ENCODE measurements around the gene TBC1D4.
A peak's percentile ranks its signal among the peaks of the same experiment; 100 is the strongest.

TBC1D4 gene

GRCh38 chr13:75405976-75406703 is 75.8 kb downstream of the TBC1D4 start:
- Histone ChIP-seq H3K9ac (ENCODE audit: insufficient read length) (no peak overlapping the region), H3K9me3 (ENCODE audit: low read depth, low read length) (no peaks in the 10 kb centered on the region), H3K36me3 (ENCODE audit: insufficient read depth, low read length) (no peaks in the 10 kb centered on the region), H3K4me3 (peak overlapping the region; percentile 9; the same call in 1 of the 2 replicates), H3K27ac (no peak overlapping the region)
- no peak for TF ChIP-seq POLR2AphosphoS5 (IDR thresholded peaks at IDR 0.05; ENCODE audit: borderline replicate concordance, low read depth, low read length)
- TF ChIP-seq EZH2 (IDR thresholded peaks at IDR 0.05), result no peak
- no peak for TF ChIP-seq FOXP2 (optimal IDR thresholded peaks at IDR 0.05; ENCODE audit: control extremely low read depth, extremely low read length, insufficient read depth)
- no peak for DNase-seq (ENCODE audit: low read depth, low spot score)

- TF ChIP-seq FOXP2 (optimal IDR thresholded peaks at IDR 0.05; ENCODE audit: control extremely low read depth, extremely low read length, insufficient read depth) (no peak), EZH2 (IDR thresholded peaks at IDR 0.05) (no peak), POLR2AphosphoS5 (IDR thresholded peaks at IDR 0.05; ENCODE audit: borderline replicate concordance, low read depth, low read length) (no peak)
- DNase-seq (ENCODE audit: low read depth, low spot score), result no peak
- Histone ChIP-seq H3K27ac (no peak overlapping the region), H3K36me3 (ENCODE audit: insufficient read depth, low read length) (no peaks in the 10 kb centered on the region), H3K9me3 (ENCODE audit: low read depth, low read length) (no peaks in the 10 kb centered on the region), H3K4me3 (no peak overlapping the region), H3K9ac (ENCODE audit: insufficient read length) (no peak overlapping the region)
Measured at GRCh38 chr13:75404726-75405125, 77.2 kb downstream of the TBC1D4 start.

GRCh38 chr13:75402787-75403186 is 79.2 kb downstream of the TBC1D4 start:
- Histone ChIP-seq H3K9me3 (ENCODE audit: low read depth, low read length) (no peaks in the 10 kb centered on the region), H3K36me3 (ENCODE audit: insufficient read depth, low read length) (no peaks in the 10 kb centered on the region), H3K9ac (ENCODE audit: insufficient read length) (no peak overlapping the region), H3K4me3 (no peak overlapping the region), H3K27ac (no peak overlapping the region)
- DNase-seq (ENCODE audit: low read depth, low spot score), result no peak
- TF ChIP-seq EZH2 (IDR thresholded peaks at IDR 0.05), result no peak
- no peak for TF ChIP-seq POLR2AphosphoS5 (IDR thresholded peaks at IDR 0.05; ENCODE audit: borderline replicate concordance, low read depth, low read length)
- TF ChIP-seq FOXP2 (optimal IDR thresholded peaks at IDR 0.05; ENCODE audit: control extremely low read depth, extremely low read length, insufficient read depth), result no peak

GRCh38 chr13:75400775-75401174 is 81.2 kb downstream of the TBC1D4 start:
- TF ChIP-seq EZH2 (IDR thresholded peaks at IDR 0.05) (no peak), POLR2AphosphoS5 (IDR thresholded peaks at IDR 0.05; ENCODE audit: borderline replicate concordance, low read depth, low read length) (no peak), FOXP2 (optimal IDR thresholded peaks at IDR 0.05; ENCODE audit: control extremely low read depth, extremely low read length, insufficient read depth) (no peak)
- H3K9me3 ChIP-seq (ENCODE audit: low read depth, low read length), result peaks cover 5% of the 10 kb centered on the region; the same call in 1 of the 2 replicates
- no peak for DNase-seq (ENCODE audit: low read depth, low spot score)
- no peaks in the 10 kb centered on the region for H3K36me3 ChIP-seq (ENCODE audit: insufficient read depth, low read length)
- no peak overlapping the region for H3K9ac ChIP-seq (ENCODE audit: insufficient read length)
- H3K4me3 ChIP-seq, result no peak overlapping the region
- H3K27ac ChIP-seq, result no peak overlapping the region

GRCh38 chr13:75399879-75400217 is 82.1 kb downstream of the TBC1D4 start:
- Histone ChIP-seq H3K36me3 (ENCODE audit: insufficient read depth, low read length) (no peaks in the 10 kb centered on the region), H3K9me3 (ENCODE audit: low read depth, low read length) (peaks cover 5% of the 10 kb centered on the region; the same call in 1 of the 2 replicates), H3K4me3 (no peak overlapping the region), H3K9ac (ENCODE audit: insufficient read length) (no peak overlapping the region), H3K27ac (no peak overlapping the region)
- no peak for DNase-seq (ENCODE audit: low read depth, low spot score)
- no peak for TF ChIP-seq EZH2 (IDR thresholded peaks at IDR 0.05)
- no peak for TF ChIP-seq POLR2AphosphoS5 (IDR thresholded peaks at IDR 0.05; ENCODE audit: borderline replicate concordance, low read depth, low read length)
- TF ChIP-seq FOXP2 (optimal IDR thresholded peaks at IDR 0.05; ENCODE audit: control extremely low read depth, extremely low read length, insufficient read depth), result no peak

GRCh38 chr13:75399168-75399878 is 82.6 kb downstream of the TBC1D4 start:
- Histone ChIP-seq H3K4me3 (no peak overlapping the region), H3K9ac (ENCODE audit: insufficient read length) (no peak overlapping the region), H3K9me3 (ENCODE audit: low read depth, low read length) (peaks cover 5% of the 10 kb centered on the region; the same call in 1 of the 2 replicates), H3K36me3 (ENCODE audit: insufficient read depth, low read length) (no peaks in the 10 kb centered on the region), H3K27ac (no peak overlapping the region)
- TF ChIP-seq POLR2AphosphoS5 (IDR thresholded peaks at IDR 0.05; ENCODE audit: borderline replicate concordance, low read depth, low read length), result no peak
- no peak for TF ChIP-seq EZH2 (IDR thresholded peaks at IDR 0.05)
- no peak for TF ChIP-seq FOXP2 (optimal IDR thresholded peaks at IDR 0.05; ENCODE audit: control extremely low read depth, extremely low read length, insufficient read depth)
- DNase-seq (ENCODE audit: low read depth, low spot score), result no peak

- H3K36me3 ChIP-seq (ENCODE audit: insufficient read depth, low read length), result no peaks in the 10 kb centered on the region
- no peak overlapping the region for H3K27ac ChIP-seq
- no peak overlapping the region for H3K9ac ChIP-seq (ENCODE audit: insufficient read length)
- no peak for TF ChIP-seq EZH2 (IDR thresholded peaks at IDR 0.05)
- no peak for TF ChIP-seq FOXP2 (optimal IDR thresholded peaks at IDR 0.05; ENCODE audit: control extremely low read depth, extremely low read length, insufficient read depth)
- TF ChIP-seq POLR2AphosphoS5 (IDR thresholded peaks at IDR 0.05; ENCODE audit: borderline replicate concordance, low read depth, low read length), result no peak
- DNase-seq (ENCODE audit: low read depth, low spot score), result no peak
- no peak overlapping the region for H3K4me3 ChIP-seq
- H3K9me3 ChIP-seq (ENCODE audit: low read depth, low read length), result peaks cover 5% of the 10 kb centered on the region; the same call in 1 of the 2 replicates
Measured at GRCh38 chr13:75398072-75398471, 83.9 kb downstream of the TBC1D4 start.

GRCh38 chr13:75395901-75396300 is 86.1 kb downstream of the TBC1D4 start:
- no peak overlapping the region for H3K4me3 ChIP-seq
- H3K9me3 ChIP-seq (ENCODE audit: low read depth, low read length), result peaks cover 5% of the 10 kb centered on the region; the same call in 1 of the 2 replicates
- no peak for TF ChIP-seq EZH2 (IDR thresholded peaks at IDR 0.05)
- no peak for TF ChIP-seq FOXP2 (optimal IDR thresholded peaks at IDR 0.05; ENCODE audit: control extremely low read depth, extremely low read length, insufficient read depth)
- TF ChIP-seq POLR2AphosphoS5 (IDR thresholded peaks at IDR 0.05; ENCODE audit: borderline replicate concordance, low read depth, low read length), result no peak
- DNase-seq (ENCODE audit: low read depth, low spot score), result no peak
- no peak overlapping the region for H3K9ac ChIP-seq (ENCODE audit: insufficient read length)
- H3K36me3 ChIP-seq (ENCODE audit: insufficient read depth, low read length), result no peaks in the 10 kb centered on the region
- no peak overlapping the region for H3K27ac ChIP-seq

Measured in SK-N-MC (cell line).